SK-N-SH (cell line): ENCODE measurements around the gene GPR55. TPM values are rescaled to one million over a fixed set of nuclear protein-coding genes. Genes with fewer than 3 reads are reported as not detected.

Experiments used
- CTCF ChIA-PET: fragments of 300-600, 350-600 bp; formaldehyde crosslinking; extraction: SDS; loops from one replicate; lab custom pipeline; 2021; lab: Yijun Ruan, JAX
- POLR2A ChIA-PET: fragments of 350-600 bp; sonication (Branson Sonifier 250); formaldehyde crosslinking; extraction: SDS; loops from one replicate; lab custom pipeline; 2020; ENCODE audit warnings: antibody characterized with exemption, inconsistent platforms; lab: Yijun Ruan, JAX
- DNase-seq: peaks from one replicate; pipeline ENCODE4 v3.0.0; 2012
- H2AFZ ChIP-seq: fragments of 200-600 bp; sonication (generic); 2 replicates; pipeline ENCODE4 v1.8.1; 2016; ENCODE audit warnings: antibody characterized with exemption, mild to moderate bottlenecking, low read depth
- H3F3A ChIP-seq: fragments of 200-600 bp; sonication (generic); replicated peaks from 2 replicates; pipeline ENCODE3; 2016; ENCODE audit warnings: antibody characterized with exemption, mild to moderate bottlenecking; ENCODE audit not compliant: insufficient read depth
- H3K27ac ChIP-seq, 2 experiments: fragments of 200-500 bp in 1 of 2; fragments of 200-600 bp in 1 of 2; sonication (Bioruptor generic) in 1 of 2; sonication (generic), shearing (Covaris generic) in 1 of 2; 2 replicates each; pipeline versions ENCODE4 v1.5.1 to v1.6.1; 2014 to 2016; ENCODE audit warnings: low read depth in 2 of 2, inconsistent platforms in 1 of 2, low read length in 1 of 2, mild to moderate bottlenecking in 1 of 2, mixed read lengths in 1 of 2
- H3K27me3 ChIP-seq: fragments of 200-600 bp; sonication (generic), shearing (Covaris generic); 2 replicates; pipeline ENCODE4 v1.6.1; 2016; ENCODE audit warnings: mixed run types; ENCODE audit not compliant: insufficient read depth
- H3K36me3 ChIP-seq, 2 experiments: fragments of 200-500 bp in 1 of 2; fragments of 200-600 bp in 1 of 2; sonication (Bioruptor generic) in 1 of 2; sonication (generic) in 1 of 2; replicated peaks in 1 of 2; 2 replicates each; pipeline versions ENCODE3 to v1.5.1; 2014 to 2016; ENCODE audit warnings: low read length in 1 of 2, mild to moderate bottlenecking in 1 of 2; ENCODE audit not compliant: insufficient read depth in 2 of 2, control insufficient read depth in 1 of 2
- H3K4me1 ChIP-seq, 2 experiments: fragments of 200-500 bp in 1 of 2; fragments of 200-600 bp in 1 of 2; sonication (Bioruptor generic) in 1 of 2; sonication (generic), shearing (Covaris generic) in 1 of 2; 2 replicates each; pipeline versions ENCODE4 v1.5.1 to v1.6.1; 2014 to 2016; ENCODE audit warnings: low read depth in 1 of 2, low read length in 1 of 2, mixed run types in 1 of 2; ENCODE audit not compliant: insufficient read depth in 2 of 2, control insufficient read depth in 1 of 2
- H3K4me2 ChIP-seq: fragments of 200-600 bp; sonication (generic), shearing (Covaris generic); 2 replicates; pipeline ENCODE4 v1.6.1; 2017; ENCODE audit warnings: mixed run types
- H3K4me3 ChIP-seq, 2 experiments: fragments of 200-500 bp in 1 of 2; fragments of 200-600 bp in 1 of 2; sonication (Bioruptor generic) in 1 of 2; sonication (generic), shearing (Covaris generic) in 1 of 2; 2 replicates each; pipeline versions ENCODE4 v1.5.1 to v1.8.1; 2014 to 2016; ENCODE audit warnings: low read depth in 2 of 2, inconsistent platforms in 1 of 2, low read length in 1 of 2, mild to moderate bottlenecking in 1 of 2, mixed read lengths in 1 of 2, moderate library complexity in 1 of 2
- H3K79me2 ChIP-seq: fragments of 200-600 bp; sonication (generic); 2 replicates; pipeline ENCODE4 v1.8.1; 2017; ENCODE audit warnings: mild to moderate bottlenecking; ENCODE audit not compliant: insufficient read depth
- H3K9ac ChIP-seq: fragments of 200-600 bp; sonication (generic); 2 replicates; pipeline ENCODE4 v1.6.1; 2017; ENCODE audit warnings: mixed run types
- H3K9me2 ChIP-seq: fragments of 200-600 bp; sonication (generic); 2 replicates; pipeline ENCODE4 v1.6.1; 2017; ENCODE audit warnings: mixed run types
- H3K9me3 ChIP-seq: fragments of 200-600 bp; sonication (generic); 2 replicates; pipeline ENCODE4 v1.6.1; 2017; ENCODE audit warnings: mixed run types, mild to moderate bottlenecking, moderate library complexity
- H4K20me1 ChIP-seq: fragments of 200-600 bp; sonication (generic); 2 replicates; pipeline ENCODE4 v1.6.1; 2017; ENCODE audit warnings: mild to moderate bottlenecking, mixed run types; ENCODE audit not compliant: insufficient read depth
- CHD2 ChIP-seq: fragments of 150-350 bp; IDR thresholded peaks from 2 replicates; pipeline ENCODE4 v1.6.1; 2018; ENCODE audit warnings: low read length; ENCODE audit not compliant: partially characterized antibody
- ELF1 ChIP-seq: IDR thresholded peaks from 2 replicates; pipeline ENCODE4 v1.4.0; 2012
- EP300 ChIP-seq, 2 experiments: IDR thresholded peaks; 2 replicates each; pipeline versions ENCODE4 v1.4.0 to v1.6.1; 2012; ENCODE audit warnings: borderline replicate concordance in 1 of 2, low read depth in 1 of 2, low read length in 1 of 2
- EZH2phosphoT487 ChIP-seq: fragments of 200-600 bp; sonication (generic); IDR thresholded peaks from 2 replicates; pipeline ENCODE4 v1.6.1; 2017; ENCODE audit warnings: low read depth, mixed run types, mild to moderate bottlenecking, antibody characterized with exemption, moderate library complexity, borderline replicate concordance
- GABPA ChIP-seq: IDR thresholded peaks from 2 replicates; pipeline ENCODE4 v1.4.0; 2012; ENCODE audit warnings: low read depth, mild to moderate bottlenecking
- GATA2 ChIP-seq: sonication (generic); formaldehyde crosslinking; IDR thresholded peaks from 2 replicates; pipeline ENCODE4 v1.5.0; 2020; ENCODE audit warnings: mild to moderate bottlenecking, missing genetic modification reagents
- JUND ChIP-seq: IDR thresholded peaks from 2 replicates; pipeline ENCODE4 v1.4.0; 2012
- MEF2A ChIP-seq: IDR thresholded peaks from 2 replicates; pipeline ENCODE4 v1.4.0; 2012; ENCODE audit warnings: low read depth, borderline replicate concordance
- RAD21 ChIP-seq: IDR thresholded peaks from 2 replicates; pipeline ENCODE4 v1.6.1; 2012; ENCODE audit warnings: mild to moderate bottlenecking, low read length
- RCOR1 ChIP-seq: fragments of 150-350 bp; IDR thresholded peaks from 2 replicates; pipeline ENCODE4 v1.6.1; 2017; ENCODE audit warnings: antibody characterized with exemption, low read length
- SIN3A ChIP-seq: IDR thresholded peaks from 2 replicates; pipeline ENCODE4 v1.6.1; 2012; ENCODE audit warnings: low read depth, mild to moderate bottlenecking, low read length, moderate library complexity, borderline replicate concordance
- TAF1 ChIP-seq: IDR thresholded peaks from 2 replicates; pipeline ENCODE4 v1.6.1; 2012; ENCODE audit warnings: low read depth, mild to moderate bottlenecking, low read length, moderate library complexity, borderline replicate concordance
- TCF12 ChIP-seq: IDR thresholded peaks from 2 replicates; pipeline ENCODE4 v1.4.0; 2012
- TEAD4 ChIP-seq: IDR thresholded peaks from 2 replicates; pipeline ENCODE4 v1.4.0; 2012; ENCODE audit warnings: mild to moderate bottlenecking, borderline replicate concordance; ENCODE audit not compliant: insufficient read depth
- USF1 ChIP-seq: IDR thresholded peaks from 2 replicates; pipeline ENCODE4 v1.4.0; 2012; ENCODE audit warnings: low read depth, borderline replicate concordance
- WGBS: methylation state at CpG from one replicate; pipeline ENCODE4 v1.1.6; 2017; ENCODE audit warnings: low lambda C conversion rate; 5-methylcytosine and 5-hydroxymethylcytosine counted together
- polyA plus RNA-seq, 3 experiments: library from polyadenylated mRNA; depleted of rRNA; stranded (reverse); fragments of >200 nt; gene quantifications; 2 replicates each; pipeline ENCODE4 v1.2.3, GENCODE V29; 2012
- TF ChIP-seq, protein P1 (sequence below): IDR thresholded peaks from 2 replicates; pipeline ENCODE4; 2012
- TF ChIP-seq, protein P2 (sequence below): IDR thresholded peaks from 2 replicates; pipeline ENCODE4 v1.4.0; 2012; ENCODE audit warnings: low read depth

GPR55 gene
- polyA plus RNA-seq, 1 of the 3 experiments (the other 2 are of a cell fraction) = not detected

GRCh38 chr2:230908092-230908594 is 16.9 kb downstream of the GPR55 start:
- Histone ChIP-seq H3K27ac (no peak overlapping the region), H3K9ac (no peak overlapping the region), H3K4me3 (no peak overlapping the region), H3K4me1 (no peaks in the 10 kb centered on the region; a peak in 1 of 4 replicates), H3K27me3 (no peaks in the 10 kb centered on the region), H2AFZ (no peak overlapping the region), H3F3A (no peaks in the 10 kb centered on the region), H3K36me3 (no peaks in the 10 kb centered on the region), H3K4me2 (peak overlapping the region; percentile 19; the same call in 1 of the 2 replicates), H4K20me1 (no peaks in the 10 kb centered on the region), H3K9me3 (no peaks in the 10 kb centered on the region), H3K9me2 (no peaks in the 10 kb centered on the region), H3K79me2 (no peaks in the 10 kb centered on the region)
- no peak for DNase-seq
- CTCF ChIA-PET = interaction anchor here (1.1 to 5.1 kb wide), 4 partner anchors 61 to 84 kb away, joined by 3 to 17 read pairs (median 7); no protein-coding TSS in a partner anchor
- WGBS = 80% methylated on average over 6 of the region's 6 CpGs
- POLR2A ChIA-PET = no interaction called here
- TF ChIP-seq EP300 (IDR thresholded peaks at IDR 0.05; ENCODE audit: borderline replicate concordance in 1 of 2, low read depth in 1 of 2, low read length in 1 of 2) (no peak), SIN3A (no peak), TAF1 (no peak), RAD21 (no peak), USF1 (no peak), GATA2 (no peak), EZH2phosphoT487 (no peak), TCF12 (no peak)
- TF ChIP-seq, protein P1, sequence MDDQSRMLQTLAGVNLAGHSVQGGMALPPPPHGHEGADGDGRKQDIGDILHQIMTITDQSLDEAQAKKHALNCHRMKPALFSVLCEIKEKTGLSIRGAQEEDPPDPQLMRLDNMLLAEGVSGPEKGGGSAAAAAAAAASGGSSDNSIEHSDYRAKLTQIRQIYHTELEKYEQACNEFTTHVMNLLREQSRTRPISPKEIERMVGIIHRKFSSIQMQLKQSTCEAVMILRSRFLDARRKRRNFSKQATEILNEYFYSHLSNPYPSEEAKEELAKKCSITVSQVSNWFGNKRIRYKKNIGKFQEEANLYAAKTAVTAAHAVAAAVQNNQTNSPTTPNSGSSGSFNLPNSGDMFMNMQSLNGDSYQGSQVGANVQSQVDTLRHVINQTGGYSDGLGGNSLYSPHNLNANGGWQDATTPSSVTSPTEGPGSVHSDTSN = no peak
- TF ChIP-seq, all 33 proteins: peak for 0

DNA sequence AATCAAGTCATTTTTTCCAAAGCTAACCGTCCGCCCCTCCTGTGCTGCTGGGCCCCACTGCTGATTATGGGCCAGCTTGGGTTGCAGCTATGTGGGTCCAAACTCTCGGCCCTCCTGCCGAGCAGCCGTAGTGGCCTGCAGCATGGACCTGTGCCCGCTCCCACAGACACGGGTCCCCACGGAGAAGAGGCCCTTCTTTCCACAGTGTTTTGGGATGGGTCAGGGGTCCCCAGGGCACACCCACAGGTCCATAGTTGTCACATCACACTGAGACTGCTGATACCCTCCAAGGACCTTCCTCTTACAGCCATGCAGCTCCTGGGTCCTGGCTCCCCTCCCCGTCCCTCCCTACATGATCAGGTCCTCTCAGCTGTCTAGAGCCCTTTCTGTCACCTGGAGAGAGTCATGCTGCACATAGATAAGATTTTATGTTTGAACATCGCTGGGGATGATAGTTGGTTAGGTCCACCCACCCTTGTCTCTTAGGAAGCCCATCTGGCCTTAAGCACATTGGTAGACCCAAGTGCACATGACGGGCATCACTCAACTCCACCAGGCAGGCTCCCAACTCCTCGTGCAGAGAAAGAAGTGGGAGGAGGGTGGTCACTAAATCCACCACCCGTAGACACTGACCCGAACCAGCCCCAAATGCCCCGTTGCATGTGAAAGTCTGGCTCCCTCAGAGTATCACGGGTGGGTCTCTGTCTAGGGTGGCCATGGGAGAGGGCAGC is 17.5 kb downstream of the GPR55 start:
- Histone ChIP-seq H3F3A (no peaks in the 10 kb centered on the region), H2AFZ (no peak overlapping the region), H3K27me3 (no peaks in the 10 kb centered on the region), H3K4me3 (no peak overlapping the region), H3K9me3 (no peaks in the 10 kb centered on the region), H3K27ac (no peak overlapping the region)
- CTCF ChIA-PET = interaction anchor here (1.2 to 5.1 kb wide), 5 partner anchors 40 to 83 kb away, joined by 3 to 17 read pairs (median 8); no protein-coding TSS in a partner anchor
- 87% methylated on average over 16 of the region's 16 CpGs for WGBS
- TF ChIP-seq SIN3A = no peak
- no peak for TF ChIP-seq CHD2
- TF ChIP-seq EP300 (IDR thresholded peaks at IDR 0.05; ENCODE audit: borderline replicate concordance in 1 of 2, low read depth in 1 of 2, low read length in 1 of 2) = no peak
- TF ChIP-seq TEAD4 = no peak
- TF ChIP-seq USF1 = no peak
- no peak for TF ChIP-seq JUND
- TF ChIP-seq ELF1 = no peak
- TF ChIP-seq RCOR1 = no peak
- TF ChIP-seq GABPA = no peak
- no peak for TF ChIP-seq MEF2A
- TF ChIP-seq, protein P2, sequence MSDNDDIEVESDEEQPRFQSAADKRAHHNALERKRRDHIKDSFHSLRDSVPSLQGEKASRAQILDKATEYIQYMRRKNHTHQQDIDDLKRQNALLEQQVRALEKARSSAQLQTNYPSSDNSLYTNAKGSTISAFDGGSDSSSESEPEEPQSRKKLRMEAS = no peak
- TF ChIP-seq, all 33 proteins: peak for 0
- Histone ChIP-seq H3K9me2 (no peaks in the 10 kb centered on the region), H3K36me3 (no peaks in the 10 kb centered on the region), H4K20me1 (no peaks in the 10 kb centered on the region), H3K79me2 (no peaks in the 10 kb centered on the region), H3K4me2 (no peak overlapping the region), H3K9ac (no peak overlapping the region), H3K4me1 (no peaks in the 10 kb centered on the region; a peak in 1 of 4 replicates)
- no peak for DNase-seq
- POLR2A ChIA-PET = no interaction called here
